GM12878 (cell line): ENCODE data around the gene CCDC68.

Experiments used
- POLR2A ChIP-seq: IDR thresholded peaks from 2 replicates; pipeline ENCODE4 v1.6.1; 2011; ENCODE audit warnings: low read depth, mild to moderate bottlenecking, low read length
- ZBTB33 ChIP-seq: fragments of 450-650 bp; IDR thresholded peaks from 2 replicates; pipeline ENCODE4 v1.6.1; 2017; ENCODE audit warnings: mild to moderate bottlenecking

GRCh38 chr18:54956506-54956905, 2.8 kb downstream of the CCDC68 start:
- TF ChIP-seq ZBTB33 (no peak), POLR2A (no peak)
